Esophagus squamous epithelium (tissue), 4 donors: ENCODE results near the gene CLMP.

Experiments used
- POLR2A ChIP-seq, 4 donors: fragments of 450-650 bp; IDR thresholded peaks; one replicate each; pipeline ENCODE4 v1.6.1; 2017; ENCODE audit warnings: antibody characterized with exemption in 4 of 4, mild to moderate bottlenecking in 4 of 4, moderate library complexity in 3 of 4
- TF ChIP-seq, protein P1 (sequence below), 6 experiments: fragments of 450-650 bp in 4 of 6; fragments of 200-600 bp in 2 of 6; sonication (generic) in 2 of 6; IDR thresholded peaks; one replicate each; pipeline ENCODE4 v1.5.1; 2016 to 2019; ENCODE audit warnings: antibody characterized with exemption in 6 of 6, mild to moderate bottlenecking in 4 of 6, moderate library complexity in 4 of 6

GRCh38 chr11:123180166-123180565 is 14.9 kb downstream of the CLMP start:
- TF ChIP-seq, protein P1, sequence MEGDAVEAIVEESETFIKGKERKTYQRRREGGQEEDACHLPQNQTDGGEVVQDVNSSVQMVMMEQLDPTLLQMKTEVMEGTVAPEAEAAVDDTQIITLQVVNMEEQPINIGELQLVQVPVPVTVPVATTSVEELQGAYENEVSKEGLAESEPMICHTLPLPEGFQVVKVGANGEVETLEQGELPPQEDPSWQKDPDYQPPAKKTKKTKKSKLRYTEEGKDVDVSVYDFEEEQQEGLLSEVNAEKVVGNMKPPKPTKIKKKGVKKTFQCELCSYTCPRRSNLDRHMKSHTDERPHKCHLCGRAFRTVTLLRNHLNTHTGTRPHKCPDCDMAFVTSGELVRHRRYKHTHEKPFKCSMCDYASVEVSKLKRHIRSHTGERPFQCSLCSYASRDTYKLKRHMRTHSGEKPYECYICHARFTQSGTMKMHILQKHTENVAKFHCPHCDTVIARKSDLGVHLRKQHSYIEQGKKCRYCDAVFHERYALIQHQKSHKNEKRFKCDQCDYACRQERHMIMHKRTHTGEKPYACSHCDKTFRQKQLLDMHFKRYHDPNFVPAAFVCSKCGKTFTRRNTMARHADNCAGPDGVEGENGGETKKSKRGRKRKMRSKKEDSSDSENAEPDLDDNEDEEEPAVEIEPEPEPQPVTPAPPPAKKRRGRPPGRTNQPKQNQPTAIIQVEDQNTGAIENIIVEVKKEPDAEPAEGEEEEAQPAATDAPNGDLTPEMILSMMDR (IDR thresholded peaks at IDR 0.05) = no peak
- TF ChIP-seq POLR2A (IDR thresholded peaks at IDR 0.05) = no peak
